Ureter (tissue), 1 donor: ENCODE measurements around the gene EEFSEC. TPM values are rescaled to one million over a fixed set of nuclear protein-coding genes. Genes with fewer than 3 reads are reported as not detected.
"Not testable (repeated sequence)": the region's sequence is repeated elsewhere in the genome, so short reads cannot be mapped to it uniquely, and the experiment has no call there.

Experiments
- DNase-seq: peaks from one replicate; pipeline ENCODE4 v3.0.0-alpha.2; 2020; ENCODE audit warnings: low spot score
- total RNA-seq: library from RNA; stranded (reverse); gene quantifications from one replicate; pipeline ENCODE4 v1.2.4, GENCODE V29; 2023
- donor health status: DM: yes; HTN: yes; CAD: no.

Gene EEFSEC
- total RNA-seq, 1 donor from 2014 or later: 20.0 TPM

DNA sequence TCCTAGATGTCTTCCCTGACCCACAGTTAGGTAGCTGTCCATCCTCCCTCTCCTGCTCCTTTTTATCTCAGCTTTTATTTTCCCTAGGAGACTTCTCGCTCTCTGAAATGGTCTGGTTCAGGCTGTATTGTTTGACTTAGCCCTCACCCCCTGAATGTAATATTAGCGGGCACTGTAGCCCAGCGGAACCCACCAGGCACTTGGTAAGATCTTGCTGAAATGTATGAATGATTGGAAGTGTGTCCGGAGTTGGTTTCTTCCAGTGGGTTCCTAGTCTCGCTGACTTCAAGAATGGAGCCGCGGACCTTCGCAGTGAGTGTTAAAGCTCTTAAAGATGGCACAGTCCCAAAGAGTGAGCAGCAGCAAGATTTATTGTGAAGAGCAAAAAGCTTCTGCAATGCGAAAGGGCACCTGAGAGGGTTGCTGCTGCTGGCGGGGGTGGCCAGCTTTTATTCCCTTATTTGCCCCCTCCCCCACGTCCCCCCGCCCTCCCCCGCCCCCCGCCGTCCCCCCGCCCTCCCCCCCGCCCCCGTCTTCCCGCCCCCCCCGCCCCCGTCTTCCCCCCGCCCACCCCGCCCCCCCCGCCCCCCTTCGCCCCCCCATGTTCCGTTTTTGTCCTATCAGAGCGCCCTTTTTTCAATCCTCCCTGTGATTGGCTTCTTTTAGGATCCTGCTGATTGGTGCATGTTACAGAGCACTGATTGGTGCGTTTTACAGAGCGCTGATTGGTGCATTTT lies 694 bp upstream of the EEFSEC start:
- no peak for DNase-seq

DNA sequence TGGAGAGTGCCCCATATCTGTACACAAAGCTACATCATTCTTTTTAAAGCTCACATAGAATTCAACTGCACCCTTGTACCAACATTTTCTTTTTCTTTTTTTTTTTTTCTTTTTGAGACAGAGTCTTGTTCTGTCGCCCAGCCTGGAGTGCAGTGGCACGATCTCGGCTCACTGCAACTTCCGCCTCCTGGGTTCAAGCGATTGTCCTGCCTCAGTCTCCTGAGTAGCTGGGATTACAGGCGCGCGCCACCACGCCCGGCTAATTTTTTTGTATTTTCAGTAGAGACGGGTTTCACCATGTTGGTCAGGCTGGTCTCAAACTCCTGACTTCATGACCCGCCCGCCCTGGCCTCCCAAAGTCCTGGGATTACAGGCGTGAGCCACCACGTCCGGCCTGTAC lies 1.1 kb downstream of the EEFSEC start:
- DNase-seq: not testable (repeated sequence)

DNA sequence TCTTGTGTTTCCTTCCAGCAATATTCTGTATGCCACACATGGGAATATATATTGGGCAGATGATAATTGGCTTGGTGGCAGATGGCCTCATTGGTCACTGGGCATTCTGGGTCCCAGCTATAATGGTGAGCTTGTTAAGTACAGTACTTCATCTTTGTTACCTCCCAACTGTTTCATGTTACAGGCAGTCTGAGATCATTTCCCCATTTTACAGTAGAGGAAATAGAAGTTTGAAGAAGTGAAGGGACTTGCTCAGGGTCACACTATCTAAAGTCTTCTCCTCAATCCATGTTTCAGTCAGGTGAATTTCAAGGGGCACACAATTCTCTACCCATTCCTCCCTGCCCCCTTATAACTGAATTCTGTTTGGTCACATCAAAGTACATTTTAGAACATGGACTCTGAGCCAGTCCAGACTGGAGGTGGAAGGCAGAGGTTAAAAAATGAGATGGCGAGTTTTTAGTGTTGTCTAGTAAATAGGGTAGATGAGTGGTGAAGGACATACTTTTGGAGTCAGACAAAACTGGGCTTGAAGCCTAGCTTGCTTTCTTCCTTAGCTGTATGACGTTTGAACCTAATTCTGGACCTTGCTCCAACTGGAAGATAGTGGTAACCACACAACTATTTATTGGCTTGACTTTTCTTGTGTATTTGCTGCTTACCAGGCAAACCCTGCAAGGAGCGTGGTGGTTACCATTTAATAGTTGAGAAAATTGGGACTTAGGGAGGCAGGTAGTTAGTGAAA lies 2.5 kb downstream of the EEFSEC start:
- DNase-seq: no peak

DNA sequence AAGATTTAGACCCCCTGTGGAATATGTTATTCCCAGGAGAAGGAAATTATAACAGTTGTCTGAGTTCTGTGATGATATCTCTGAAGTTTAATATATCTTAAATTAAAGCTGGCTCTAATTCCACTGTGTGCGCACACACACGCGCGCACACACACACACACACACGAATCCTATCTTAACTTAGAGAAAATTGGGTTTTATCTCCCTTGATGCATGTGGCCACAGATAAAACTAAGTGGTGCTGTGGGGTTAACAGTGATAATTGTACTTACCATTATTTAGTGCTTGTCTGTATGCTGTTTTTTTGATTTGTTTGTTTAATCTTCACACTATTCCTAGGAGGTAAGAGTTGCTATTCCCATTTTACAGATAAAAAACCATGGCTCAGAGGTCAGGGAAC lies 7.4 kb downstream of the EEFSEC start:
- DNase-seq: no peak

DNA sequence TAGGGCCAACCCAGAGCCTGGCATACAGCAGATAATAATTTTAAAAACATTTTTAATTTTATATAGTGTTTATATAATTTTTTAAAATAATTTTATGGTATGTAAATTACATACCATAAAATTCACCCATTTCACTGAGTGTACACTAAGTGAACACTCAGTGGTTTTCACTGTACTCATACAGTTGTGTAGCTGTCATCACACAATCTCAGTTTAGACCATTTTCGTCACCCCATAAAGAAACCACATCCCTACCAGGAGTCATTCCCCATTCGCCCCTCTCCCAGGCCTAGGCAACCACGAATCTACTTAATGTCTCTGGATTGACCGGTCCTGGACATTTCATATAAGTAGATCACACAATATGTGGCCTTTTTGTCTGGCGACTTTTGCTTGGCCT lies 10.2 kb downstream of the EEFSEC start:
- no peak for DNase-seq

DNA sequence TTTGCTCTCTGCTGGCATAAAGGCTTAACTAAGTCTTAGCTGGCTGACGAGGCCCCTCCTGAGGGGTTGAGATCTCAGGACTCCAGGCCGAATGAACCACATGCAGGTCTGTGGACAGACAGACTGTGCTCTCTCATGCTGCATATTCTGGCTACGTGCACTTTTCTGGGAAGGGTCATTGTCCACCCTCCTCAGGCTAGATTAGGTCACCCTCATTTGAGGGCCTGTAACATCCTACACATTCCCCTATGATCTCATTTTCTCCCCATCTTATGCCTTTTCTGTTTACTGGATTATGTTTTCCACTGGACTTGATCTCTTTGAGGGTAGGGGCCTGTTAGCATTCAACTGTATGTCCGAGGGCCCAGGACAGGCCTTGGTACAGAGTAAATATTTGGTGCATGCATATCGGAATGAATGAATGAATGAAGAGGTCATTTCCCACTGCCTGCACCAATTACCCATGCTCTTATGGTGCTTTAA lies 13.7 kb downstream of the EEFSEC start:
- no peak for DNase-seq

DNA sequence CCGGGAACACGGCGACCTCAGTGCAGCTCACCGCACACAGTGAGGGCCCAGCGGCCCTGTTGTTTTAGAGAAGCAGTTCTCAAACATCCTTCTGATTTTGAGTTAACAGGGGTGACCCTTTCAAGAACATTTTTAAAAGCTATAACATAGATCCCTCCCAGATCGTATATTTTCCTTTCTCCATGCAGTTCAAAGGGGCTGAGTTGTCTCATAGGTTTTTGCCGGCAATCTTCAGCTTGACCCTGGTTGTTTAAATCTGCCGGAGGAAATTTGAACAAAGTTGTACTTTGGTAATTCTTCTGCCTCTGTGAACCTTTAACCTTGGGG lies 14.3 kb downstream of the EEFSEC start:
- no peak for DNase-seq

DNA sequence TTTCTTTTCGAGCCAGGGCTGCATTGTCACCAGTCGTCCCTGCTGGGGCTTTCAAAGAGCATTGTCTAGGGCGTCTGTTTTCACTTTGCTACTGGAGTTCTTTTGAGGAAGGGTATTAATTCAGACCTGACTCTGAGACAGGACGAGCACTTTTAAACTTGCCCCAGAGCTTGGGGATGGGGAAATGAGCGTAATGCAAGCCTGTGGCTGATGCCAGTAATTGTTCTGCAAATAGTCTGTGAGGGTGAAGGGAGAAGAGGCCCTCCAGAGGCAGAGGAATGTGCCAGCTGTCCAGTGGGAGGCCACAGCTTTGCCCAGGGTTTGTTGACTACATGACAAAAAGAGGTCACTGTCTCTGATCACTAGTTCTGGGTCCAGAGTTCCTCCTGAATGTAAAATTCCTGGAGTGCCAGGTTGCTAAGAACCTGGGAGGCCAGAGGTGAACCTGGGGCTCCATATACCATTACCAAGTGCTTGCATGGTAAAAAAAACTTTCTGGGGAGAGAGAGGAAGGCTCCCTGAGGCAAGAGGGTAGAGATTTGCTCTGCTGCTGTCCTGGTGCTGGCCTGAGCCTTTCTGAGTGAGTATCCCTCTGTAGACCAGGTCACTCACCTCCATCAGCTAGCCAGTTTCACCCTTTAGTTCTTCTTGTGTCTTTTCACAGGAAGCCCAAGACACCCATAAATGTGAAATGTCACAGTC lies 14.8 kb downstream of the EEFSEC start:
- DNase-seq: no peak

DNA sequence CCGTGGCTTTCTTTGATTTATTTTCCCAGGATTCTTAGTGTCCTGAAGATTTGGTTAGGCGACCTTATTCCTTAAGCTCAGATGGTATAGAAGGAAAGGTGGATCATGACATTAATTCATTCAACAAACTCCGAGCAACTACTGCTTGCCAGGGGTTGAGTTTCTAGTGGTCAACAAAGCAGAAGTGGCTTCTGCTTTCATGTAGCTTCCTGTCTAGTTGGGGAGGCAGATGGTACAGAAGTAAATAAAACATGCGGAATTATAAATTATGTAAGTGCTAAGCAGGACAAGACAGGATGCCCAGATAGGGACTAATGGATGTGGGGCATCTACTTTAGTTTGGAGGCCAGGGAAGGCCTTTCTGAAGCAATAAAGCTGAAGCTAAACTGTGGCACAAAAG lies 15.6 kb downstream of the EEFSEC start:
- DNase-seq: no peak

DNA sequence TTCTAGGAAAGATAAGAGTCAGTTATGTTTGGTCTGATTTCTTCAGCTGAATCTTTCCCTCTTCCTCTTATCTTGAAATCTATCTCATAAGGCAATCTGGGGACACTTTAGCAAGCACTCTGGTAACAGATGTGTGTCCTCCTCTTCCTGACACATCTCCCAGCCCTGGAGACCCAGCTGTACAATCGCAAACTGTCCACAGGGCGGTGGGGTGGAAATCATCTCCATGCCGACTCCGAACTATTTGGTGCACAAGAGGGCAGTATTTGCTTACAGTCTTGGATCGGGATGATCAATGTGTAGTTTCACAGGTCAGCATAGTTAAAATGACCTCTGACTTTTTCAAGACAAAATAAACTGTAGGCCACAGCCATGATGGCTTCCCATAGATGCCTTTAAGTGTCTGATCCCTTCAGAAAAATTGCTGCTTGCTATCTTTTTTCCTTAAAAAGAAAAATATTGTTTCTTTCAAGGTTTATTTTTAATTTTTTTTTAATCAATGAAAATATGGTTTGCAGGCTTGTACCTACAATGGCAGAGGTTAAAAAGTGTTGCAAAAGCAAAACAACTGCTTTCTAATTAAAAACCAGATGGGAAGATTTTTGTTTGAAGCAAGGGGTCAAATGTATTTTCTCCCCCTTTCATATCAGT lies 17.7 kb downstream of the EEFSEC start:
- peak; percentile 76 for DNase-seq

DNA sequence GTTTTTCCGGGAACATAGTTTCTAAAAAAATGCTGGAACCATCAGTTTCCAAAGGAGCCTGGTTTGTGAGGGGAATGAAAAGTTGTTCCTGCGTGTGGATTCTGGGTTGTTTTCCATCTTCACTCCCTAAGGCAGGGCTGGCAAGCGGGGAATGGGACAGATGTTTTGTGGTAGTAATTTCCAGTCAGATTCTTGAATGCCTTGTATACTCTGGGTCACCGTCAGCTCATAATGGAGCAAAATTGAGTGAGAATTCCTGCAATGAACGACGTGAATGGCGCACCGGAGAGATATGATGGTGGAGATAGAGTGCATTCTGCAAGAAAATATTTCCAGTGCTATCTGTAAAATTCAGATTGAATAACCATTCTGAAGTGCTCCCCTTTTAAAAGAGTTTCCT lies 19.9 kb downstream of the EEFSEC start:
- no peak for DNase-seq

DNA sequence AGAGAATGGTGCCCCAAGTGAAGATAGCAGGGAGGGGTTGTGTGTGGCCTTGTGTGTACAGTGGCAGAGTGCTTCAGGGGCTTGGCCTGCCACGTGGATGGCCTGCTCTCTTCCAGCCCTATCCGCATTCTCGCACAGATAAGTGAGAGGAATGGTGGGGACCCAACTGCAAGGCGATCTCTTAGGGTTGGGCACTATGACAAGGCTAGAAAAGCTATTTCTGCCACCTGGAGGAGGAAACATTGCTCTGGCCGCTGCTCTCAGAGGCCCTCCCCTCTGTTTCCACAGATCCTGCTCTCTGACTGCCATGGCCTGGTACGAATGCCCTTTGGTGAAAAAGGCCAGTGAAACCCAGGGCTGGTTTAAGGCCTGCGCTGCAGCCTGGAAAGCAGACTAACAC lies 20.6 kb downstream of the EEFSEC start:
- no peak for DNase-seq

DNA sequence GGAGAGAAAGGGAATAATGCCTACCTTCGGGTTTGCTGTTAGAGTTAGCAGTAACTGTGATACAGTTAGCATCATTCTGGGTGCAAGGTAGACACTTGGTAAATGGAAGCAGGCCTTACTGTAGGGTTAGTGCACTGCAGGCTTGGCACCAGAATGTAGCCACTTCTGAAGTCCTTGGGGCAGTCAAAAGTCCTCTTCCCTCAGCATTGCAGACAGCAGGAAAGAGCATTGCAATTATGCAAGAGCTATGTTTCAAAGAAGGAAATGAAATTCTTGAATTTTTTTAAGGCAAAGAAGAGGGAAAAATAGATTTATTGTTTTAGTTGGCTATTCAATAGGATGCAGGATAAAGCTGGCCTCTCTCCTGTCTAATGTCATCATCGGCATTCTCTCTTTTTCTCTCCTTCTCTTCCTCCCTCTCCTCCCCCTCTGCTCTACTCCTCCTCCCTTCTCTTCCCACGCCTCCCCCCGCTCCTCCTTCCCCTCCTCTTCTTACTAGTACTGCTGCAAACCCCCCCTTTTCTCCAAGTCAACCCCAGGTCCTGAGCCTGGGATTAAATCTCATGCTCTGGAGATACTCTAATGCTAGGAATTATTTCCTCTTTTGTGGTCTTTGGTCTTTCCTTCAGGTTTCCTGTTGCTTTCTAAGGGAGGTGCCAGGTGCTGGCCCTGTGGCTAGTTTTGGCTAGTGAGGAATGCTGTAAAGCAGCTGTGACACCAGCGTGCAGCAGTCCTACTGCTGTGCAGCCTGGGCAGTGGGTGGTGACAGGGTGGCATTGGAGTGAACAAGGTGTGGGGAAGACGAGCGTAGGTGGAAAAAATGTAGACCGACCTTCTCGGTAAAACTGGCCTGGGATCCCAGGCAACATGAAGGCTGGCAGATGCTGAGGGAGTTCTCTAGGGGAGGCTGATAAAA lies 21.7 kb downstream of the EEFSEC start:
- no peak for DNase-seq

DNA sequence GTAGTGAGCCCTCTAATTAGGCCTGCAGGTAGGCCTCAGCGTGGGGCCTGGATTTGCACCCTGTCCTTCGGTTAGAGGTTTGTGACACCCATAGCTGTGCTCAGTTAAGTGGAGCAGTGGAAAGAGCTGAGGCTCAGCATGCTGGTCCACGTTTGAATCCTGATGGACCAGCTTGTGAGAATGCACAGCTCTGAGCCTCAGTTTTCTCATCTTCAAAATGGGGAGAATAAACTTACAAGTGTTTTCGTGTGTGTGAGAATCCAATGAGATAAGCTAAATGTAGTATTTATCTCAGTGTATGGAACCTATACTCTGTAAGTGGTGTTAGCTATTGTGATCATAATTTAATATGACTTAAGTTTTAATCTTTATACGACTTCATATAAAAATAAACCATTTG lies 22.5 kb downstream of the EEFSEC start:
- DNase-seq: no peak

DNA sequence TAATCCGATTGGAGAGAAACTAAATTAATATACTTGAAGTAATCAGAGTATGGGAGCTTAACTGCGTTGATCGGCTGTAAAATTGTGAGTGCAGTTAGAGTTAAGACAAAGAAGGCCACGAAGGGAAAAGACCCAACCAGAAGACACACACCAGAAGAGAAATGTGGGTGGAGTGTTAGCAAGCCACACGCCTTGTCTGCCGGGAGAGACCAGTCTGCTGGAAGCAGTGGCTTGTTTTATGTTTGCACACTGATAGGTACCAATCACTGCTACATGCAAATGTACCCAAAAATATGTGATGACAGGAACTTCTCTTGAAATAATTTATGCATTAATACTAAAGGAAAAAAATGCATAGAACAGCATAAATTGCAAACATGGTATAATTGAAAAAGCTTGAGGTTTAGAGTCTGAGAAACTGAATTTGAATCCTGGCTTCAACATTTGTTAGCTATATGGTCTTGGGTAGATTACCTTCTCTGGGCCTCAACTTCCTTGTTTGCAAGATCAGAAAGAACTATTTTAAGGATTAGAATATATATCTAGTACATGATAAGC lies 23.1 kb downstream of the EEFSEC start:
- no peak for DNase-seq

DNA sequence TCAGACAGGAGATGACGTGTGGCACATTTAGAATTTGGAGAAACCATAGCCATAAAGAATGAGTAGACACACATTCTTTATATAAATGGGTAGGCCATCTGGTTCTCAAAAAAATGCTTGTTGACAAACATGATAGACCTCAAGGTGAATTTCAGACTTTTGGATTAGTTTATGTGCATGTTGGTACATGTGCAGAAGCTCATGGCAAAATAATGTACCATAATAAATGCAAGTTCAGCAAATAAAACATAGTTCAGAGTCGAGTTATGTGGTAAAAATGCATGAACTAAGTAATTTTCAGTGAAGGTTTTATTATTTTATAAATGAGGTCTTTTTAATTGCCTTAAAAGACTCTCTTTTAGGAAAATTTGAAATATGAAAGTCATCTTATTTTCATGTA lies 24.6 kb downstream of the EEFSEC start:
- no peak for DNase-seq

DNA sequence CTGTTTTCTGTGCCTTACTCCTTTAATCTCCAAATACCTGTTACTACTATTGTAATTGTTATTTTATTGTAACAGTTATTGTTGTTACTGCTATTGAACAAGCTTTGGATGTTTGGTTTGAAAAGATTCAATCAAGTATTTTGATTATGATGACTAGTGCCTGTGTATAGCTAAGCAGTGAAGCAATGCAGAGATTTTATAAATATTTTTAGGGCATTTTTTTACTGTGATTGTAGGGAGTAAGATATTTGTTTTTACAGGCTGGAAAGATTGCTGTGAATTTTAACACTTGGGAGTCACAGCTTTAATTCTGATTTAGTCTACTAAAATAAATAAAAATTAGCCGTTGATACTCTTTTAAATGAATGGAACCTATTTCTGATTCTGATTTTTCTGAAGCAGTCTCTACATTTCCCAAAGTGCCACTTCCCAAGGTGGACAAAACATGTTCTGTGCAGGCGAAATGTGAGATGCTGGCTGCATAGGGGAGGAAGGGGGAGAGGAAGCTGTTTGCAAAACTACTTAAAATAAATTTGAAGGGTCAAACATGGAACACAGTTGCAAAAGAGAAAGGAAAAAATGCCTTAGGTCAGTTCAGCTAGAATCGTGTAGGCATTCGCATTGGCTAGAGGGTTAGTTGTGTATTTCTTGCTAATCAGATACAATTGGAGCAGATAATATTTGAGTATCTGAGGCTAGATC lies 25.7 kb downstream of the EEFSEC start:
- DNase-seq: no peak

DNA sequence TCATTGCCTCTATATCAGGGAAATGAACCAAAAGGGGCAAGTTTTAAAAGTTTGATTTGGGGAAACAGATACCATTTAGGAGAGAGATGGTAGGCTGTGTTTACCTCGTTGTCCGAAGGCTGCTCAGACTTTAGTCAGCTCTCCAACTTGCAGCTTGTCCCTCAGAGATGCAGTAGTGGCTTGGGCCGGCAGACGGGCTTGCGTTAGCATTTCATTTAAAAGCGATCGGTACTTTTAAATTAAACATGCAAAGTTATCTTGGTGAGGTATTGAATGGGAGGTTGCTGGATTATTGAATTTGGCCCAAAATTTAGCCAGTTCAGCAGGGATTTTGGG lies 26.2 kb downstream of the EEFSEC start:
- DNase-seq: no peak

DNA sequence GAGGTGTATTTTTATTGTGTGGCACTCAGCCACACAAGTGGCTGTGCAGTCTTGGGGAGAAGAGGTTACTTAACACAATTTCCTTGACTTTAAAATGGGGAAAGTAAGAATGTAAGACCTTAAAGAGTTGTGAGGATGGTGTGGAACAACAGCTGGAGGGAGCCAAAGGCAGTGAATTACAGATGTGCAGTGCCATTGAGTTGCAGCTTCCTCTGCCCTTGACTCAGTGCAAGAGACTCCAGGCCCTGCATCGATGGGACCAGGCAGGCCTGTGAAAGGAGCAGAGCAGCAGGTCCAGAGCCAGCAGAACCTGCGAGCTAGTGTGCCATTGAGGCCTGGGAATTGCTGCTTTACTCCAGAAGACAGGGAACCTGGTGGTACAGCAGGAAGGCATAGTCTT lies 27.2 kb downstream of the EEFSEC start:
- no peak for DNase-seq

DNA sequence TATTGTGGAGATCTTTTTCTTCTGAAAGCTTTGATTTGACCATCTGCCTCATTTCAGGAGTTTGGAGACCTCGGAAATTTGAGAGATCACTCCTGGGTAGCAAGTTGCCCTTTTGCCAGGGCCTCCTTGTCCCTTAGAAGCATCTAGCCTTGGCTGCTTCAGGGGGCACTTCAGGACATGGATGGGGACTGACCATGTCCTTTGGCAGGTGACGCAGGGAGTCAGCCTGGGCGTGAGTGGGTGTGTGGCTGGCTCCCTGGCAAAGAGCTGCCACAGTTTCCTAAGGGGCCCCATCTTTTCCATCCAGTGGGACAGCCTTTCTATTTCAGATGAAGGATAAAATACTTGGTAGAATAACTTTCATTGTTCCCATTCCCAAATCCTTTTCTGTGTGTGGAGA lies 27.6 kb downstream of the EEFSEC start:
- no peak for DNase-seq

DNA sequence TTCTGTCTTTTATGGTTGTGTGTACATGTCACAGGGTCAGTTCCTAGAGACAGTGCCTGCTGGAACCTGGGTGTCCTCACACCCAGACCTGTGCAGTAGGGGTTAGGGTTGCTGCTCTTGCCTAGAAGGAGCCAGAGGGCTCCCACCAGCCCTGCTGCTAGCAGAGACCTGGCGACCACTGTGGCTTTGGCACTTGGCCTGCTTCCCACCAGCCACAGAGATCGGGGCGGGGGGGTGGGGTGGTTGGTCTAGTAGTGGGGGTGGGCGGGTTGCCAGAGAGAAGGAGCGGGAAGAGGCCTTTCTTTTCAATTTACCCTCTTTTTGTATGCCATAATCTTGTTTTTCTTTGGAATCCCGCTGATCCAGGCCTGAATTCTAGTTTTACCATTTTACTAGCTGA lies 29.4 kb downstream of the EEFSEC start:
- no peak for DNase-seq
